HCT116 (cell line): Measurements from ENCODE around the gene LRRIQ1. TPM values are rescaled to one million over a fixed set of nuclear protein-coding genes. Genes with fewer than 3 reads are reported as not detected.

Experiments
- ATAC-seq: fragments of 200-7000 bp; cut with Tn5 transposase; 2 replicates; pipeline ENCODE4 v1.9.1; 2020; ENCODE audit warnings: mild to moderate bottlenecking, moderate library complexity
- BruUV-seq: library from RNA; stranded (reverse); fragments of 400-500 nt; replicated peaks from 2 replicates; lab custom pipeline; 2021; lab: Mats Ljungman, UMichigan
- CTCF ChIA-PET: fragments of 300-600 bp; sonication (Branson Sonifier 250); formaldehyde crosslinking; loops from one replicate; lab custom pipeline; 2021; ENCODE audit warnings: antibody characterized with exemption; lab: Charles Lee
- POLR2A ChIA-PET: fragments of 300-600, 350-600 bp; sonication (Branson Sonifier 250); formaldehyde crosslinking; loops from one replicate; lab custom pipeline; 2021; ENCODE audit warnings: antibody characterized with exemption; lab: Charles Lee
- RAD21 ChIA-PET, 2 experiments: fragments of 300-600 bp; sonication (Branson Sonifier 250); formaldehyde crosslinking; loops; one replicate each; lab custom pipeline; 2023; ENCODE audit warnings: low total read pairs in 2 of 2; ENCODE audit not compliant: uncharacterized antibody in 2 of 2, unreplicated experiment in 2 of 2, low non-redundant PET in 1 of 2; lab: Charles Lee
- DNase-seq: peaks from one replicate; pipeline ENCODE4 v3.0.0-alpha.2; 2010; ENCODE audit warnings: low read depth, low spot score
- H2AFZ ChIP-seq: fragments of 200-600 bp; shearing (Covaris generic), sonication (generic); 2 replicates; pipeline ENCODE4 v1.6.1; 2017; ENCODE audit warnings: low read depth, mixed run types, mixed read lengths, antibody characterized with exemption, low read length; ENCODE audit not compliant: poor library complexity, severe bottlenecking
- H3K27ac ChIP-seq: 2 replicates; pipeline ENCODE4 v1.5.1; 2012; ENCODE audit warnings: low read depth, low read length
- H3K27me3 ChIP-seq: fragments of 200-600 bp; sonication (generic); 2 replicates; pipeline ENCODE4 v1.6.1; 2016; ENCODE audit warnings: mixed run types, low read length, mixed read lengths; ENCODE audit not compliant: insufficient read depth
- H3K36me3 ChIP-seq, 2 experiments: fragments of 200-500 bp in 1 of 2; fragments of 200-600 bp in 1 of 2; sonication (Bioruptor generic) in 1 of 2; sonication (generic) in 1 of 2; 2 replicates each; pipeline versions ENCODE4 v1.5.1 to v1.6.1; 2014 to 2016; ENCODE audit warnings: low read length in 2 of 2, inconsistent platforms in 1 of 2, mixed read lengths in 1 of 2, mixed run types in 1 of 2; ENCODE audit not compliant: insufficient read depth in 2 of 2, control insufficient read depth in 1 of 2
- H3K4me1 ChIP-seq, 2 experiments: fragments of 200-600 bp in 1 of 2; sonication (generic) in 1 of 2; 2 replicates each; pipeline versions ENCODE4 v1.5.1 to v1.6.1; 2012 to 2017; ENCODE audit warnings: low read length in 2 of 2, inconsistent platforms in 1 of 2, mild to moderate bottlenecking in 1 of 2, mixed read lengths in 1 of 2, mixed run types in 1 of 2, moderate library complexity in 1 of 2; ENCODE audit not compliant: insufficient read depth in 2 of 2, control insufficient read depth in 1 of 2
- H3K4me2 ChIP-seq: fragments of 200-600 bp; sonication (generic); 2 replicates; pipeline ENCODE4 v1.6.1; 2017; ENCODE audit warnings: mixed run types, low read length, mixed read lengths
- H3K4me3 ChIP-seq, 2 experiments: fragments of 200-600 bp in 1 of 2; sonication (generic) in 1 of 2; replicated peaks in 1 of 2; 2 replicates each; pipeline ENCODE4 v1.5.1; 2011 to 2016; ENCODE audit warnings: low read length in 2 of 2, control low read depth in 1 of 2, low read depth in 1 of 2, mild to moderate bottlenecking in 1 of 2, mixed read lengths in 1 of 2, mixed run types in 1 of 2
- H3K79me2 ChIP-seq: fragments of 200-600 bp; sonication (generic); 2 replicates; pipeline ENCODE4 v1.6.1; 2017; ENCODE audit warnings: mild to moderate bottlenecking, mixed run types, low read length, moderate library complexity, mixed read lengths; ENCODE audit not compliant: insufficient read depth
- H3K9ac ChIP-seq: fragments of 200-600 bp; sonication (generic); 2 replicates; pipeline ENCODE4 v1.6.1; 2016; ENCODE audit warnings: low read length, mixed read lengths
- H3K9me2 ChIP-seq: fragments of 200-600 bp; sonication (generic), shearing (Covaris generic); 2 replicates; pipeline ENCODE4 v1.6.1; 2017; ENCODE audit warnings: mixed run types, mild to moderate bottlenecking, moderate library complexity; ENCODE audit not compliant: insufficient read depth
- H3K9me3 ChIP-seq, 2 experiments: fragments of 200-500 bp in 1 of 2; fragments of 200-600 bp in 1 of 2; sonication (Bioruptor generic) in 1 of 2; sonication (generic) in 1 of 2; 2 replicates each; pipeline ENCODE4 v1.6.1; 2014 to 2017; ENCODE audit warnings: low read length in 2 of 2, mixed read lengths in 2 of 2, inconsistent platforms in 1 of 2, low read depth in 1 of 2, mild to moderate bottlenecking in 1 of 2, mixed run types in 1 of 2, moderate library complexity in 1 of 2; ENCODE audit not compliant: control insufficient read depth in 1 of 2, insufficient read depth in 1 of 2
- H4K20me1 ChIP-seq: fragments of 200-600 bp; sonication (generic), shearing (Covaris generic); 2 replicates; pipeline ENCODE4 v1.6.1; 2017; ENCODE audit warnings: mixed run types, mild to moderate bottlenecking, moderate library complexity; ENCODE audit not compliant: insufficient read depth
- ATF3 ChIP-seq: IDR thresholded peaks from 2 replicates; pipeline ENCODE4 v1.6.1; 2012
- CBX3 ChIP-seq: IDR thresholded peaks from 2 replicates; pipeline ENCODE4 v1.6.1; 2012; ENCODE audit warnings: low read depth
- EGR1 ChIP-seq: IDR thresholded peaks from 2 replicates; pipeline ENCODE4 v1.6.1; 2012; ENCODE audit warnings: low read depth
- ELF1 ChIP-seq: IDR thresholded peaks from 2 replicates; pipeline ENCODE4 v1.6.1; 2012; ENCODE audit warnings: low read depth, borderline replicate concordance
- EZH2 ChIP-seq: fragments of 200-600 bp; sonication (generic); IDR thresholded peaks from 2 replicates; pipeline ENCODE4 v1.6.1; 2017; ENCODE audit warnings: antibody characterized with exemption, mixed run types
- FOSL1 ChIP-seq: IDR thresholded peaks from 2 replicates; pipeline ENCODE4 v1.6.1; 2012; ENCODE audit warnings: low read depth
- POLR2A ChIP-seq: IDR thresholded peaks from 2 replicates; pipeline ENCODE4 v1.7.0; 2011; ENCODE audit warnings: borderline replicate concordance; ENCODE audit not compliant: insufficient read depth, insufficient read length; ENCODE audit errors: extremely low read depth
- RAD21 ChIP-seq: IDR thresholded peaks from 2 replicates; pipeline ENCODE4 v1.6.1; 2012; ENCODE audit warnings: low read depth, mild to moderate bottlenecking
- SIN3A ChIP-seq: IDR thresholded peaks from 2 replicates; pipeline ENCODE4 v1.6.1; 2012; ENCODE audit warnings: low read depth
- SP1 ChIP-seq: IDR thresholded peaks from 2 replicates; pipeline ENCODE4 v1.6.1; 2012; ENCODE audit warnings: low read depth
- TCF7L2 ChIP-seq: IDR thresholded peaks from 2 replicates; pipeline ENCODE4 v1.7.0; 2011; ENCODE audit warnings: borderline replicate concordance, inconsistent platforms; ENCODE audit not compliant: insufficient read depth, insufficient read length; ENCODE audit errors: extremely low read depth
- YY1 ChIP-seq: IDR thresholded peaks from 2 replicates; pipeline ENCODE4 v1.6.1; 2011; ENCODE audit warnings: low read length, low read depth, moderate library complexity, mild to moderate bottlenecking; ENCODE audit not compliant: insufficient replicate concordance; ENCODE audit errors: extremely low read depth
- ZBTB33 ChIP-seq: IDR thresholded peaks from 2 replicates; pipeline ENCODE4 v1.6.1; 2011; ENCODE audit warnings: mild to moderate bottlenecking, low read length, moderate library complexity; ENCODE audit not compliant: insufficient replicate concordance; ENCODE audit errors: extremely low read depth
- ZFX ChIP-seq: fragments of 450-650 bp; IDR thresholded peaks from 2 replicates; pipeline ENCODE4 v1.6.1; 2017
- intact Hi-C: fragments of 100-400 bp; cut with micrococcal nuclease; formaldehyde crosslinking; loops from 2 replicates; pipeline ENCODE4 v1.10.0; 2022
- total RNA-seq: library from RNA; stranded (reverse); gene quantifications from one replicate; pipeline ENCODE4 v1.2.1, GENCODE V29; 2021; ENCODE audit not compliant: unreplicated experiment

LRRIQ1 gene
- total RNA-seq, 1 experiment from 2014 or later, result 0.89 TPM

DNA sequence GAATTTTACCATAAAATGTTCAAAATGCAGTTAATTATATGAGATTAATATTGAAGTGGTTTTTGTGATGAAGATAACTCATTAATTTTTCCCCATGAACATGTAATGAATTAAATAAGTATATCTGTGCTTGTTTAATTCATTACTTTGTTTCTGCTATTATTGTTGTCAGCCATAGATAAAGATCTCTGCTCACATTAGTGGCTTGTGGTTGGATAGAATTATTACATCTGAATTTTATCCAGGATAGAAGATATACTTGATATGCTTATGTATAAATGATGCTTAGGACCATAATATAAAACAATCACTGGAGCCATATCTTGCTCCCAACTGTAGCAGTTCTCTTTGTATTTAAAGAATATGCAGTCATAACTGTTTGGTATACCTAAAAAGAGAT is 18.5 kb upstream of the LRRIQ1 start:
- Histone ChIP-seq H3K4me1 (peaks cover 4 to 8% of the 10 kb centered on the region in 2 experiments; a peak in 2 of 4 replicates), H3K4me2 (no peak overlapping the region), H3K9me3 (no peaks in the 10 kb centered on the region), H3K36me3 (no peaks in the 10 kb centered on the region), H4K20me1 (no peaks in the 10 kb centered on the region), H3K79me2 (no peaks in the 10 kb centered on the region), H2AFZ (peak overlapping the region; percentile 36), H3K9me2 (no peaks in the 10 kb centered on the region), H3K27ac (no peak overlapping the region), H3K9ac (no peak overlapping the region), H3K4me3 (no peak overlapping the region), H3K27me3 (no peaks in the 10 kb centered on the region)
- BruUV-seq, result no TSS peak
- ChIA-PET CTCF (interaction anchor here (0.8 to 1.8 kb wide), 2 partner anchors 12 kb away, joined by 3 to 20 read pairs; no protein-coding TSS in a partner anchor), RAD21 (no interaction called here), POLR2A (no interaction called here)
- no peak for ATAC-seq
- TF ChIP-seq SIN3A (no peak), CBX3 (no peak), SP1 (no peak), EZH2 (no peak), FOSL1 (no peak), TCF7L2 (no peak), ATF3 (no peak), YY1 (no peak), POLR2A (no peak), ZFX (no peak)
- intact Hi-C loops, result no loop called here
- DNase-seq, result no peak

- H3K79me2 ChIP-seq, result no peaks in the 10 kb centered on the region
- H3K4me2 ChIP-seq, result no peak overlapping the region
- ChIA-PET POLR2A (no interaction called here), CTCF (interaction anchor here (1.8 kb wide), 1 partner anchor 12 kb away, joined by 20 read pairs; no protein-coding TSS in a partner anchor), RAD21 (no interaction called here)
- no peak overlapping the region for H3K9ac ChIP-seq
- DNase-seq, result no peak
- no peaks in the 10 kb centered on the region for H3K27me3 ChIP-seq
- no peak overlapping the region for H2AFZ ChIP-seq
- TF ChIP-seq SIN3A (no peak), EGR1 (no peak), ZBTB33 (no peak), CBX3 (no peak), ELF1 (no peak), POLR2A (no peak), TCF7L2 (no peak), YY1 (no peak), RAD21 (no peak)
- no peaks in the 10 kb centered on the region for H3K36me3 ChIP-seq
- no peaks in the 10 kb centered on the region for H4K20me1 ChIP-seq
- no peaks in the 10 kb centered on the region for H3K9me2 ChIP-seq
- no peak overlapping the region for H3K4me3 ChIP-seq
- BruUV-seq, result no TSS peak
- intact Hi-C loops, result no loop called here
- H3K9me3 ChIP-seq, result no peaks in the 10 kb centered on the region
- ATAC-seq, result no peak
- peaks cover 4 to 8% of the 10 kb centered on the region in 2 experiments; a peak in 2 of 4 replicates for H3K4me1 ChIP-seq
- no peak overlapping the region for H3K27ac ChIP-seq
These were observed 18.1 kb upstream of the LRRIQ1 start for GRCh38 chr12:85018098-85018497.
